Neural crest cell (in vitro differentiated cells): ENCODE measurements around the gene ST8SIA6. TPM values are rescaled to one million over a fixed set of nuclear protein-coding genes. Genes with fewer than 3 reads are reported as not detected.

Experiments used
- DNase-seq: peaks from one replicate; pipeline ENCODE4 v3.0.0; 2021; ENCODE audit warnings: low read depth, mixed read lengths, low spot score
- H3K27ac Mint-ChIP-seq: one replicate; pipeline ENCODE4 v1.8.0; 2021; ENCODE audit warnings: mild to moderate bottlenecking, mixed read lengths; ENCODE audit not compliant: unreplicated experiment
- H3K27me3 Mint-ChIP-seq: 2 replicates; pipeline ENCODE4 v1.8.0; 2021; ENCODE audit warnings: low read depth, mild to moderate bottlenecking, mixed read lengths
- H3K36me3 Mint-ChIP-seq: 2 replicates; pipeline ENCODE4 v1.8.0; 2021; ENCODE audit warnings: low read depth, mild to moderate bottlenecking, mixed read lengths
- H3K4me1 Mint-ChIP-seq: 2 replicates; pipeline ENCODE4 v1.8.0; 2021; ENCODE audit warnings: mixed read lengths
- H3K4me3 Mint-ChIP-seq: one replicate; pipeline ENCODE4 v1.8.0; 2021; ENCODE audit warnings: mild to moderate bottlenecking, mixed read lengths
- H3K9me3 Mint-ChIP-seq: 2 replicates; pipeline ENCODE4 v1.8.0; 2021; ENCODE audit warnings: mixed read lengths
- CTCF ChIP-seq: fragments of 200-600 bp; sonication (generic); conservative IDR thresholded peaks from 2 replicates; pipeline ENCODE4 v1.5.0; 2021; ENCODE audit warnings: antibody characterized with exemption, mild to moderate bottlenecking
- total RNA-seq: library from RNA; stranded (reverse); gene quantifications from 2 replicates; pipeline ENCODE4 v1.2.1, GENCODE V29; 2021

ST8SIA6 gene
- total RNA-seq, 1 donor from 2014 or later = not detected

DNA sequence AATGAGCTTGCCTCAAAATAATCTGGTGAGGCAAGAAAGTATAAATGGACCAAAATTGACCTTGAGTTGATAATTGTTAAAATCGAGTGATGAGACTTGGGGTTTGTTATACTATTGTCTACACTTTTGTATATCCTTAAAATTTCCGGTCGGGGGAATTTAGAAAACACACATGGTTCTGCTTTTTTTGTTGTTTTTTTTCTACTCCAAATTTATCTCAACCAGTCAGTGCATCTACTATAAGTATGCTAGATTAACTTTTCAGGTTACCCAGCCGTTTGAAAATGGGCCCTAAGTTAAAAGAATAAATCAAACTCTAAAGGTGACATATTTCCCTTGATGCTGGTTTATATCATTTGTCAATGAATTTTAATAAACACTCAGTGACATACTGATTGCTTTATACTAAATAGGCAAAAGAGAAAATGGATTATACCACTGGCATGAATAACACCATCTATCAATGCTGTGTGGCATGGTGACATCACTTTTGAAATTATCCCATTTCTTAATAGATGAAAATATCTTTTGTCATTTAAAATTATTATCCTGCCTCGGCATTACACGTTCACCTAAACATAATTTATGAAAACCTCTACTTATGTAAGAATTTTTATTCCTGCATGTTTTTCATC is 40.3 kb upstream of the ST8SIA6 start:
- H3K4me1 Mint-ChIP-seq = no peaks in the 10 kb centered on the region
- H3K36me3 Mint-ChIP-seq = no peaks in the 10 kb centered on the region
- no peak for DNase-seq
- H3K27me3 Mint-ChIP-seq = peaks cover 7% of the 10 kb centered on the region
- H3K27ac Mint-ChIP-seq = no peak overlapping the region
- peaks cover 3% of the 10 kb centered on the region for H3K9me3 Mint-ChIP-seq
- no peak overlapping the region for H3K4me3 Mint-ChIP-seq
- TF ChIP-seq CTCF = no peak

- Mint-ChIP-seq H3K27me3 (peaks cover 6% of the 10 kb centered on the region), H3K27ac (no peak overlapping the region), H3K4me3 (no peak overlapping the region), H3K4me1 (no peaks in the 10 kb centered on the region), H3K9me3 (peaks cover 3% of the 10 kb centered on the region), H3K36me3 (no peaks in the 10 kb centered on the region)
- no peak for DNase-seq
- TF ChIP-seq CTCF = no peak
Observed at GRCh38 chr10:17488848-17489247, 34.5 kb upstream of the ST8SIA6 start.

DNA sequence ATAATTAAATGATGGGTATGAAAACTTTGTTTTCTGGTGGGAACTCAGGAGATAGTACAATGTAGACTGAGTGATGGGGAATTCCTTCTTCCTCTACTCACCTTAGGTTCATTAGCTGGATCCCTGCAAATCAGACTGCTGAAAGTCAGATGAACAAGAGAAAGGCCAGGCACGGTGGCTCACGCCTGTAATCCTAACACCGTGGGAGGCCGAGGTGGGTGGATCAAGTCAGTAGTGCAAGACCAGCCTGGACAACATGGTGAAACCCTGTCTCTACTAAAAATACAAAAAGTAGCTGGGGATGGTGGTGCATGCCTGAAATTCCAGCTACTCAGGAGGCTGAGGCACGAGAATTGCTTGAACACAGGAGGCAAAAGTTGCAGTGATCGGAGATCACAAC is 28.7 kb upstream of the ST8SIA6 start:
- no peak overlapping the region for H3K4me3 Mint-ChIP-seq
- no peaks in the 10 kb centered on the region for H3K4me1 Mint-ChIP-seq
- no peak for TF ChIP-seq CTCF
- peaks cover 5% of the 10 kb centered on the region for H3K9me3 Mint-ChIP-seq
- DNase-seq = no peak
- no peaks in the 10 kb centered on the region for H3K36me3 Mint-ChIP-seq
- H3K27ac Mint-ChIP-seq = no peak overlapping the region
- peaks cover 10% of the 10 kb centered on the region for H3K27me3 Mint-ChIP-seq

DNA sequence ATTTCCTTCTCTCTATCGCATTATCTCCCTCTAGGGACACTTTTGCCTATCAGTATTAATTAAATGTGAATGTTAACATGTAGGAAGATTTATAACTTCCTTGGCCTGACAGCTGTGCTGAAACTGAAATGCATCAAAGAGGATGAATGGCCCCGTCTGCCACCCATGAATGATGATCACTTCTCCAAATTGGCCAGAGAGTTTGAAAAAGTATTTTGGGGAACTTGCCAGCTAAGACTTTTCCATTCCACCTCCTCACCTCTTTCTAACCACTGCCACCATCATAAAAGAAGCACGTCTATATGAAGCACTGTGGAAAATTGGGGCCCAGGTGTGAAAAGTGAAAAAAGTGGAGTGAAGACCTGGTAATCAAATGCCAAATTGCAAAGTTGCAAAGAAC is 25.4 kb upstream of the ST8SIA6 start:
- Mint-ChIP-seq H3K36me3 (no peaks in the 10 kb centered on the region), H3K9me3 (peaks cover 2% of the 10 kb centered on the region), H3K27ac (no peak overlapping the region), H3K4me3 (no peak overlapping the region), H3K27me3 (peaks cover 18% of the 10 kb centered on the region), H3K4me1 (no peaks in the 10 kb centered on the region)
- no peak for DNase-seq
- TF ChIP-seq CTCF = no peak

DNA sequence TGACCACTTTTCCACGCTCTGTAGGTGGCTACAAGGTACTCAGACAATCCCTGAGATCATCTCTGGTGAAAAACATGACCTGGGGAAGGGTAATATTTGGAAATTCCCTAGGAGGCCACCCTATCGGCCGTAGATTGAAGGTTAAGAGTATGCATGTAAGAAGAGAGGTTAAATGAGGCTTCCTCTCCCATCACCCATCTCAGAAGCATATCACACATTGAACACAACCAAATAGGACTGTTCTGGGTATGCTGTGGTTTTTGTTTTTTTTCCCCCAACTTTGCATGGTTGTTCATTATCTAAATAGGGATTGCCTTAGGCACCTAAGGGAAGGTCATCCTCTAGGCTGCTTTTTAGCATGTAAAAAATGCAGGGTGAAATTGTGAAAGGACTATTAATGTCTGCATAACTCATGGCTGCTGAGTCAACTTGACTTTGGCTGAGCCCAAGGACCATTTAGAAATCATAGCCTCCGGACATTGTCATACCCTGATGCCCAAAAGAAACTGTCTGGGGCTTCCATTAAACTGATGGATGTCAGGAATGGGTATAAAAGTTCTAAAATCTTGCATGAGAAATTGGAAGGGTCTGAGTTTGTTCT is 24.7 kb upstream of the ST8SIA6 start:
- Mint-ChIP-seq H3K4me3 (no peak overlapping the region), H3K36me3 (no peaks in the 10 kb centered on the region), H3K9me3 (peaks cover 2% of the 10 kb centered on the region), H3K27me3 (peaks cover 23% of the 10 kb centered on the region), H3K27ac (no peak overlapping the region), H3K4me1 (no peaks in the 10 kb centered on the region)
- TF ChIP-seq CTCF = no peak
- DNase-seq = no peak
